GM12878 (cell line): ENCODE measurements around the gene SLC12A4.

Source experiments
- HDAC6 ChIP-seq: fragments of 200-600 bp; sonication (generic); IDR thresholded peaks from one replicate; pipeline ENCODE4 v1.8.0; 2017; ENCODE audit warnings: antibody characterized with exemption; ENCODE audit not compliant: unreplicated experiment
- NRF1 ChIP-seq: conservative IDR thresholded peaks from 2 replicates; pipeline ENCODE4 v1.6.1; 2011; ENCODE audit warnings: mild to moderate bottlenecking, low read depth, low read length, improper control_type of control experiment
- POLR2A ChIP-seq: IDR thresholded peaks from 2 replicates; pipeline ENCODE4 v1.6.1; 2011; ENCODE audit warnings: low read depth, mild to moderate bottlenecking, low read length
- TF ChIP-seq, protein P1 (sequence below), 3 experiments: IDR thresholded peaks in 2 of 3; conservative IDR thresholded peaks in 1 of 3; 2 replicates each; pipeline ENCODE4 v1.5.1; 2011; ENCODE audit warnings: low read depth in 3 of 3, low read length in 3 of 3, mild to moderate bottlenecking in 3 of 3, control low read depth in 2 of 3, moderate library complexity in 2 of 3, inconsistent platforms in 1 of 3, mixed read lengths in 1 of 3; ENCODE audit not compliant: control insufficient read depth in 2 of 3, insufficient read depth in 1 of 3; ENCODE audit errors: extremely low read depth in 1 of 3

DNA sequence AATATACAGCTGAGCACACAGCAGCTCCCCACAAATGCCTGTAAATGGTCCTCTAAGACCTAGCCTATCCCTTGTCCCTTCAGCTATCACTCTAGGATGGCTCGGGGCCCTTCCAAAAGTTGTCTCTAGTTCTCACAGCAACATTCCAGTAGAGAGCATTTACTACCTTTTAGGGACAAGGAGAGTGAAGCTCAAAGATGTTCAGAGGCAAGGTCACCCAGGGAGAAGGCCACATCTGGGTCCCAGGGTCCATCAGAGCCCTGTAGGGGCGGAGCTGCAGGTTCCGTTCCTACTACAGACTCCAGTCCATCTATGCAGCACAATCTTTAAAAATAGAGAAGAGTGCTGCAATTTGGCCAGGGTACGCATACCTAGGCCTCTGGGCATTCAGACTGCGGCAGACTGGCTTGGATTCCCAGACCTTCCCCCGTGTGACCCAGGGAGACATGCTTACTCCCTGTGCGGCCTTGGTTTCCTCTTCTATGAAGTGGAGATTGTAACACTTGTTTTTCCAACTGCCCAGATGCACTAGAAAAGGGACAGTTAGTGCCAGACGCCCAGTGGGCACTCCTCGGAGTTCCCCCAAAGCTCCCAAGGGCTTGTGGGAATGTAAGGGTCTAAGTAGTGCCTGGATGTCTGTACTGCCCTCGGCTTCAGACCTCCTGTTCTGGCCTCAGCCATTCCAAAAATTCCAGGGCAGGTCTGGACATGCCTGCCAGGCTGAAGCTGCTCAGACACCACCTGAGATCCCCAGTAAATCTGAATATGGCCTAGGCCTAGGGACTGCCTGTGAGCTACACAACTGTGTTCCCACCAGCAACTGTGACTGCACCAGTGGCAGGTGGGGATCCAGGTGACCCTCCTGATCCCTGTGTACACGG lies 2.5 kb downstream of the SLC12A4 start:
- TF ChIP-seq POLR2A: no peak
- TF ChIP-seq, protein P1, sequence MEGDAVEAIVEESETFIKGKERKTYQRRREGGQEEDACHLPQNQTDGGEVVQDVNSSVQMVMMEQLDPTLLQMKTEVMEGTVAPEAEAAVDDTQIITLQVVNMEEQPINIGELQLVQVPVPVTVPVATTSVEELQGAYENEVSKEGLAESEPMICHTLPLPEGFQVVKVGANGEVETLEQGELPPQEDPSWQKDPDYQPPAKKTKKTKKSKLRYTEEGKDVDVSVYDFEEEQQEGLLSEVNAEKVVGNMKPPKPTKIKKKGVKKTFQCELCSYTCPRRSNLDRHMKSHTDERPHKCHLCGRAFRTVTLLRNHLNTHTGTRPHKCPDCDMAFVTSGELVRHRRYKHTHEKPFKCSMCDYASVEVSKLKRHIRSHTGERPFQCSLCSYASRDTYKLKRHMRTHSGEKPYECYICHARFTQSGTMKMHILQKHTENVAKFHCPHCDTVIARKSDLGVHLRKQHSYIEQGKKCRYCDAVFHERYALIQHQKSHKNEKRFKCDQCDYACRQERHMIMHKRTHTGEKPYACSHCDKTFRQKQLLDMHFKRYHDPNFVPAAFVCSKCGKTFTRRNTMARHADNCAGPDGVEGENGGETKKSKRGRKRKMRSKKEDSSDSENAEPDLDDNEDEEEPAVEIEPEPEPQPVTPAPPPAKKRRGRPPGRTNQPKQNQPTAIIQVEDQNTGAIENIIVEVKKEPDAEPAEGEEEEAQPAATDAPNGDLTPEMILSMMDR (IDR thresholded peaks at IDR 0.05 in 2 of 3, conservative IDR thresholded peaks at IDR 0.05 in 1 of 3; ENCODE audit: control insufficient read depth in 2 of 3, extremely low read depth in 1 of 3, insufficient read depth in 1 of 3, low read depth in 3 of 3, low read length in 3 of 3): no peak
- no peak for TF ChIP-seq NRF1
- no peak for TF ChIP-seq HDAC6
